Erythroblast (primary cell): ENCODE results near the gene FCGR3A.

ENCODE experiments used
- DNase-seq, 2 experiments: peaks; one replicate each; lab custom pipeline; 2025; lab: John Stamatoyannopoulos, UW
- GATA1 ChIP-seq: IDR thresholded peaks from 2 replicates; pipeline ENCODE4 v1.6.1; 2011; ENCODE audit warnings: low read depth, mild to moderate bottlenecking, control low read depth, low read length, moderate library complexity
- POLR2A ChIP-seq: IDR thresholded peaks from 2 replicates; pipeline ENCODE4 v1.6.1; 2011; ENCODE audit warnings: mild to moderate bottlenecking, low read length

FCGR3A gene

GRCh38 chr1:161511756-161512060 is 37.9 kb downstream of the FCGR3A start:
- DNase-seq = no peak
- TF ChIP-seq POLR2A (no peak), GATA1 (no peak)

GRCh38 chr1:161511018-161511755 is 38.4 kb downstream of the FCGR3A start:
- TF ChIP-seq GATA1 = no peak
- peak; percentile 80 for TF ChIP-seq POLR2A
- DNase-seq = peak; percentile 90 to 93

- no peak for DNase-seq
- TF ChIP-seq POLR2A (no peak), GATA1 (no peak)
Observed at GRCh38 chr1:161510477-161510876, 39.1 kb downstream of the FCGR3A start.

GRCh38 chr1:161506336-161507223 is 43.0 kb downstream of the FCGR3A start:
- TF ChIP-seq POLR2A (no peak), GATA1 (no peak)
- no peak for DNase-seq

- TF ChIP-seq POLR2A (no peak), GATA1 (no peak)
- DNase-seq = no peak
Observed at GRCh38 chr1:161505686-161506085, 43.9 kb downstream of the FCGR3A start.

- no peak for TF ChIP-seq GATA1
- no peak for TF ChIP-seq POLR2A
- DNase-seq = no peak
Observed at GRCh38 chr1:161503394-161503748, 46.2 kb downstream of the FCGR3A start.

GRCh38 chr1:161502641-161503393 is 46.8 kb downstream of the FCGR3A start:
- no peak for TF ChIP-seq GATA1
- TF ChIP-seq POLR2A = no peak
- no peak for DNase-seq

- no peak for DNase-seq
- TF ChIP-seq POLR2A = no peak
- no peak for TF ChIP-seq GATA1
Observed at GRCh38 chr1:161502181-161502580, 47.4 kb downstream of the FCGR3A start.

GRCh38 chr1:161501234-161501633 is 48.4 kb downstream of the FCGR3A start:
- DNase-seq = no peak
- TF ChIP-seq POLR2A = no peak
- no peak for TF ChIP-seq GATA1

GRCh38 chr1:161499099-161500039 is 50.2 kb downstream of the FCGR3A start:
- no peak for DNase-seq
- TF ChIP-seq POLR2A (no peak), GATA1 (no peak)

- no peak for DNase-seq
- TF ChIP-seq GATA1 = no peak
- no peak for TF ChIP-seq POLR2A
Observed at GRCh38 chr1:161498646-161499045, 51.0 kb downstream of the FCGR3A start.

GRCh38 chr1:161497961-161498360 is 51.7 kb downstream of the FCGR3A start:
- no peak for DNase-seq
- TF ChIP-seq POLR2A (no peak), GATA1 (no peak)

- no peak for DNase-seq
- TF ChIP-seq POLR2A = no peak
- TF ChIP-seq GATA1 = no peak
Observed at GRCh38 chr1:161495490-161495889, 54.1 kb downstream of the FCGR3A start.
